Measurements from ENCODE around the gene RAB36. TPM values are rescaled to one million over a fixed set of nuclear protein-coding genes. Genes with fewer than 3 reads are reported as not detected.

RAB36 gene
- total RNA-seq, 4 donors from 2014 or later, result 5.0 to 10.8 (median 8.2) TPM

DNA sequence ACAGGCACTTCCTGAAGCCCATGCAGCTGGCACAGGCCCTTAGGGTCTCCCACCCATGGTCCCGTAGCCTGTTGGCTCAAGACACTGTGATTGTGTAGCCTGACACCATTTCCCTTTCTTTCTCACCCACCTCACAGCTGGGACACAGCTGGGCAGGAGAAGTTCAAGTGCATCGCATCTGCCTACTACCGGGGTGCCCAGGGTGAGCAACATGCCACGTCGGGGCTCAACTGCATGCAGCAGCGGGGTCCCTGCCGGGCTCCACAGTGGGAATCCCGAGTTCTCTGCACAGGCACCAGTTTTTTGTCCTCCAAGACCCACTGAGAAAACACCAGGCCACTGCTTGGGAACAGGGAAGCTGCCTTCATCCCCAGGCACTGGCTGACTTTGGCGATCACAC, 10.6 kb downstream of the RAB36 start:
- Histone ChIP-seq H3K36me3 (peaks cover 0 to 79% (median 24%) of the 10 kb centered on the region in 4 donors), H3K4me3 (no peak overlapping the region), H3K27ac (replicated peaks in 1 of 4) (no peak overlapping the region), H3K4me1 (no peaks in the 10 kb centered on the region), H3K9me3 (no peaks in the 10 kb centered on the region), H3K27me3 (no peaks in the 10 kb centered on the region)
- TF ChIP-seq EP300 (IDR thresholded peaks at IDR 0.05) (no peak), POLR2A (IDR thresholded peaks at IDR 0.05; ENCODE audit: low read depth) (no peak), POLR2AphosphoS5 (IDR thresholded peaks at IDR 0.05) (no peak)
- TF ChIP-seq, protein P1, sequence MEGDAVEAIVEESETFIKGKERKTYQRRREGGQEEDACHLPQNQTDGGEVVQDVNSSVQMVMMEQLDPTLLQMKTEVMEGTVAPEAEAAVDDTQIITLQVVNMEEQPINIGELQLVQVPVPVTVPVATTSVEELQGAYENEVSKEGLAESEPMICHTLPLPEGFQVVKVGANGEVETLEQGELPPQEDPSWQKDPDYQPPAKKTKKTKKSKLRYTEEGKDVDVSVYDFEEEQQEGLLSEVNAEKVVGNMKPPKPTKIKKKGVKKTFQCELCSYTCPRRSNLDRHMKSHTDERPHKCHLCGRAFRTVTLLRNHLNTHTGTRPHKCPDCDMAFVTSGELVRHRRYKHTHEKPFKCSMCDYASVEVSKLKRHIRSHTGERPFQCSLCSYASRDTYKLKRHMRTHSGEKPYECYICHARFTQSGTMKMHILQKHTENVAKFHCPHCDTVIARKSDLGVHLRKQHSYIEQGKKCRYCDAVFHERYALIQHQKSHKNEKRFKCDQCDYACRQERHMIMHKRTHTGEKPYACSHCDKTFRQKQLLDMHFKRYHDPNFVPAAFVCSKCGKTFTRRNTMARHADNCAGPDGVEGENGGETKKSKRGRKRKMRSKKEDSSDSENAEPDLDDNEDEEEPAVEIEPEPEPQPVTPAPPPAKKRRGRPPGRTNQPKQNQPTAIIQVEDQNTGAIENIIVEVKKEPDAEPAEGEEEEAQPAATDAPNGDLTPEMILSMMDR (IDR thresholded peaks at IDR 0.05), result no peak
- intact Hi-C loops (cut with DNase I), result no loop called here
- no peak for DNase-seq (ENCODE audit: extremely low spot score)
- 92% methylated on average over 9 of the region's 9 CpGs for WGBS

DNA sequence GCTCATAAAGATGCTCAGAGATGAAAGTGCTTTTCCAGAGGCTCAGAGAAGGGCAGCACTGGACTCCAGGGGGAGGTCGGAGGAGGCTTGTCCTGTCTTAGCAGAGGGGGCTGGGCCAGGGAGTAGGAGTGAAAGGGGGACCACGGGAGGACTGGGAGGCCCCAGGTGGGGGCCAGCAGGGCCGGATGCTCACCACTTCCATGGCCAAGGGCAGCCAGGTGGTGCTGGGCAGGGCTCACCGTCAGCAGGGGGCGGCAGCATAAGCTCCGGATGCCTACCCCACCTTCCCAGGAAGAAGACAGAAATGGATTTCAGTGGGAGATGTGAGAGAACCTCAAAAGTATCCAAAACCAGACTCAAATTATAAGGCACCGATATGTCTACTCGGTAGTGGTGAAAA, 11.0 kb downstream of the RAB36 start:
- 62% methylated on average over 8 of the region's 8 CpGs for WGBS
- no peaks in the 10 kb centered on the region for H3K4me1 ChIP-seq
- no peaks in the 10 kb centered on the region for H3K9me3 ChIP-seq
- H3K36me3 ChIP-seq, result peaks cover 0 to 79% (median 24%) of the 10 kb centered on the region in 4 donors
- intact Hi-C loops (cut with DNase I), result no loop called here
- H3K27me3 ChIP-seq, result no peaks in the 10 kb centered on the region
- no peak for DNase-seq (ENCODE audit: extremely low spot score)
- no peak overlapping the region for H3K4me3 ChIP-seq
- TF ChIP-seq, protein P1 (IDR thresholded peaks at IDR 0.05), result no peak
- TF ChIP-seq POLR2AphosphoS5 (IDR thresholded peaks at IDR 0.05) (no peak), POLR2A (IDR thresholded peaks at IDR 0.05; ENCODE audit: low read depth) (no peak), EP300 (IDR thresholded peaks at IDR 0.05) (no peak)
- no peak overlapping the region for H3K27ac ChIP-seq (replicated peaks in 1 of 4)

GRCh38 chr22:23157560-23158515, 12.6 kb downstream of the RAB36 start:
- Histone ChIP-seq H3K36me3 (peaks cover 0 to 75% (median 19%) of the 10 kb centered on the region in 4 donors), H3K4me1 (no peaks in the 10 kb centered on the region), H3K27ac (replicated peaks in 1 of 4) (no peak overlapping the region), H3K4me3 (no peak overlapping the region), H3K9me3 (no peaks in the 10 kb centered on the region), H3K27me3 (no peaks in the 10 kb centered on the region)
- WGBS, result 83% methylated on average over 10 of the region's 22 CpGs
- no peak for DNase-seq (ENCODE audit: extremely low spot score)
- intact Hi-C loops (cut with DNase I), result no loop called here
- no peak for TF ChIP-seq POLR2AphosphoS5 (IDR thresholded peaks at IDR 0.05)

GRCh38 chr22:23158516-23159290, 13.4 kb downstream of the RAB36 start:
- Histone ChIP-seq H3K27me3 (no peaks in the 10 kb centered on the region), H3K9me3 (no peaks in the 10 kb centered on the region), H3K27ac (replicated peaks in 1 of 4) (no peak overlapping the region), H3K36me3 (peaks cover 0 to 67% (median 16%) of the 10 kb centered on the region in 4 donors), H3K4me3 (no peak overlapping the region), H3K4me1 (peaks cover 0 to 8% (median 5%) of the 10 kb centered on the region in 4 donors)
- no peak for TF ChIP-seq POLR2AphosphoS5 (IDR thresholded peaks at IDR 0.05)
- no peak for TF ChIP-seq EP300 (IDR thresholded peaks at IDR 0.05)
- TF ChIP-seq, protein P1 (IDR thresholded peaks at IDR 0.05), result no peak
- no peak for TF ChIP-seq POLR2A (IDR thresholded peaks at IDR 0.05; ENCODE audit: low read depth)
- no peak for DNase-seq (ENCODE audit: extremely low spot score)
- WGBS, result 89% methylated on average over 12 of the region's 14 CpGs
- intact Hi-C loops (cut with DNase I), result no loop called here

- no peaks in the 10 kb centered on the region for H3K27me3 ChIP-seq
- H3K4me1 ChIP-seq, result peaks cover 0 to 13% (median 10%) of the 10 kb centered on the region in 4 donors
- H3K9me3 ChIP-seq, result no peaks in the 10 kb centered on the region
- no peak overlapping the region for H3K27ac ChIP-seq (replicated peaks in 1 of 4)
- peaks cover 0 to 61% (median 13%) of the 10 kb centered on the region in 4 donors for H3K36me3 ChIP-seq
- intact Hi-C loops (cut with DNase I), result no loop called here
- no peak for DNase-seq (ENCODE audit: extremely low spot score)
- 73% methylated on average over 2 of the region's 6 CpGs for WGBS
- H3K4me3 ChIP-seq, result no peak overlapping the region
- TF ChIP-seq EP300 (IDR thresholded peaks at IDR 0.05), result no peak
- TF ChIP-seq, protein P1 (IDR thresholded peaks at IDR 0.05), result no peak
- TF ChIP-seq POLR2AphosphoS5 (IDR thresholded peaks at IDR 0.05), result no peak
- no peak for TF ChIP-seq POLR2A (IDR thresholded peaks at IDR 0.05; ENCODE audit: low read depth)
Observed at GRCh38 chr22:23159291-23159630, 14.0 kb downstream of the RAB36 start.

Measured in esophagus muscularis mucosa (tissue), 4 donors.